ENCODE measurements around the gene DCP1B. TPM values are rescaled to one million over a fixed set of nuclear protein-coding genes. Genes with fewer than 3 reads are reported as not detected.

Gene DCP1B
- total and polyA plus RNA-seq, 2 experiments from 2014 or later = 13.4 to 20.9 TPM

- no peak for TF ChIP-seq EZH2 (IDR thresholded peaks at IDR 0.05; ENCODE audit: borderline replicate concordance)
- no peak for TF ChIP-seq EZH2phosphoT487 (IDR thresholded peaks at IDR 0.05; ENCODE audit: low read depth, severe bottlenecking, unreplicated experiment)
- no peak for TF ChIP-seq CTCF (IDR thresholded peaks at IDR 0.05; ENCODE audit: poor library complexity)
- no peaks in the 10 kb centered on the region for H3K27me3 ChIP-seq
- H3K4me2 ChIP-seq = peak overlapping the region; percentile 66
- no peak overlapping the region for H3K4me3 ChIP-seq
- 7% methylated on average over 9 of the region's 9 CpGs for WGBS (ENCODE audit: low lambda C conversion rate, missing lambda C conversion rate)
- H3K4me1 ChIP-seq (ENCODE audit: insufficient read depth) = peaks cover 24% of the 10 kb centered on the region
- no peaks in the 10 kb centered on the region for H3K36me3 ChIP-seq (replicated peaks; ENCODE audit: insufficient read depth, low read depth)
- peak overlapping the region; percentile 87 for H3K27ac ChIP-seq
- peaks cover 4% of the 10 kb centered on the region for H3K79me2 ChIP-seq
- H2AFZ ChIP-seq = peak overlapping the region; percentile 2
- peak; percentile 54 for DNase-seq (ENCODE audit: low spot score)
- no peaks in the 10 kb centered on the region for H3K9me2 ChIP-seq (replicated peaks; ENCODE audit: insufficient read depth)
- no peaks in the 10 kb centered on the region for H4K20me1 ChIP-seq (ENCODE audit: insufficient read depth, poor library complexity, severe bottlenecking)
- no peaks in the 10 kb centered on the region for H3K9me3 ChIP-seq (ENCODE audit: low read depth)
These were observed 31.4 kb downstream of the DCP1B start for GRCh38 chr12:1972856-1973317.

- Histone ChIP-seq H3K4me3 (no peak overlapping the region), H2AFZ (peak overlapping the region; percentile 2), H3K36me3 (replicated peaks; ENCODE audit: insufficient read depth, low read depth) (no peaks in the 10 kb centered on the region), H3K27me3 (no peaks in the 10 kb centered on the region), H3K9me3 (ENCODE audit: low read depth) (no peaks in the 10 kb centered on the region), H3K4me2 (peak overlapping the region; percentile 66), H4K20me1 (ENCODE audit: insufficient read depth, poor library complexity, severe bottlenecking) (no peaks in the 10 kb centered on the region), H3K27ac (peak overlapping the region; percentile 87), H3K4me1 (ENCODE audit: insufficient read depth) (peaks cover 21% of the 10 kb centered on the region), H3K9me2 (replicated peaks; ENCODE audit: insufficient read depth) (no peaks in the 10 kb centered on the region), H3K79me2 (peaks cover 4% of the 10 kb centered on the region)
- 52% methylated on average over 1 of the region's 1 CpG for WGBS (ENCODE audit: low lambda C conversion rate, missing lambda C conversion rate)
- TF ChIP-seq EZH2 (IDR thresholded peaks at IDR 0.05; ENCODE audit: borderline replicate concordance) (no peak), EZH2phosphoT487 (IDR thresholded peaks at IDR 0.05; ENCODE audit: low read depth, severe bottlenecking, unreplicated experiment) (no peak), CTCF (IDR thresholded peaks at IDR 0.05; ENCODE audit: poor library complexity) (no peak)
- no peak for DNase-seq (ENCODE audit: low spot score)
These were observed 32.0 kb downstream of the DCP1B start for GRCh38 chr12:1972260-1972659.

- no peak for TF ChIP-seq CTCF (IDR thresholded peaks at IDR 0.05; ENCODE audit: poor library complexity)
- TF ChIP-seq EZH2phosphoT487 (IDR thresholded peaks at IDR 0.05; ENCODE audit: low read depth, severe bottlenecking, unreplicated experiment) = no peak
- TF ChIP-seq EZH2 (IDR thresholded peaks at IDR 0.05; ENCODE audit: borderline replicate concordance) = no peak
- Histone ChIP-seq H3K36me3 (replicated peaks; ENCODE audit: insufficient read depth, low read depth) (no peaks in the 10 kb centered on the region), H3K79me2 (peaks cover 4% of the 10 kb centered on the region), H3K27me3 (no peaks in the 10 kb centered on the region), H3K4me2 (peak overlapping the region; percentile 8), H2AFZ (no peak overlapping the region), H4K20me1 (ENCODE audit: insufficient read depth, poor library complexity, severe bottlenecking) (no peaks in the 10 kb centered on the region), H3K9me3 (ENCODE audit: low read depth) (no peaks in the 10 kb centered on the region), H3K4me1 (ENCODE audit: insufficient read depth) (peaks cover 10% of the 10 kb centered on the region), H3K27ac (no peak overlapping the region), H3K9me2 (replicated peaks; ENCODE audit: insufficient read depth) (no peaks in the 10 kb centered on the region), H3K4me3 (no peak overlapping the region)
- 70% methylated on average over 3 of the region's 3 CpGs for WGBS (ENCODE audit: low lambda C conversion rate, missing lambda C conversion rate)
- no peak for DNase-seq (ENCODE audit: low spot score)
These were observed 33.8 kb downstream of the DCP1B start for GRCh38 chr12:1970331-1970900.

Data from hepatocyte (in vitro differentiated cells).